Memory B cell (primary cell): Measurements from ENCODE around the gene RPRD1B.
A peak's percentile ranks its signal among the peaks of the same experiment; 100 is the strongest.
"Not testable (repeated sequence)": the region's sequence is repeated elsewhere in the genome, so short reads cannot be mapped to it uniquely, and the experiment has no call there.

ENCODE experiments used
- ATAC-seq: fragments of 150-1000 bp; cut with Tn5 transposase; 2 replicates; pipeline ENCODE4 v1.10.0; 2021; ENCODE audit warnings: low read depth, mild to moderate bottlenecking, moderate library complexity
- DNase-seq, 2 donors: peaks; one replicate each; pipeline ENCODE4 v3.0.0; 2022; ENCODE audit warnings: low spot score in 2 of 2
- H3K27ac Mint-ChIP-seq: one replicate; pipeline ENCODE4 v1.8.0; 2022; ENCODE audit warnings: mild to moderate bottlenecking, moderate library complexity, mixed read lengths
- H3K27me3 Mint-ChIP-seq: one replicate; pipeline ENCODE4 v1.8.0; 2022; ENCODE audit warnings: mixed read lengths
- H3K36me3 Mint-ChIP-seq: one replicate; pipeline ENCODE4 v1.8.0; 2022; ENCODE audit warnings: mild to moderate bottlenecking, mixed read lengths
- H3K4me1 Mint-ChIP-seq: one replicate; pipeline ENCODE4 v1.8.0; 2022; ENCODE audit warnings: mixed read lengths
- H3K4me3 Mint-ChIP-seq: one replicate; pipeline ENCODE4 v1.8.0; 2022; ENCODE audit warnings: mild to moderate bottlenecking, moderate library complexity, mixed read lengths
- H3K9me3 Mint-ChIP-seq: one replicate; pipeline ENCODE4 v1.8.0; 2022; ENCODE audit warnings: mixed read lengths

RPRD1B gene

GRCh38 chr20:38104285-38104684 lies 70.7 kb downstream of the RPRD1B start:
- H3K4me1 Mint-ChIP-seq = no peaks in the 10 kb centered on the region
- no peak for ATAC-seq
- no peak overlapping the region for H3K27ac Mint-ChIP-seq
- H3K4me3 Mint-ChIP-seq = no peak overlapping the region
- peaks cover 6% of the 10 kb centered on the region for H3K9me3 Mint-ChIP-seq
- DNase-seq = no peak
- peaks cover 5% of the 10 kb centered on the region for H3K36me3 Mint-ChIP-seq
- no peaks in the 10 kb centered on the region for H3K27me3 Mint-ChIP-seq

GRCh38 chr20:38106461-38106860 lies 72.9 kb downstream of the RPRD1B start:
- Mint-ChIP-seq H3K27me3 (no peaks in the 10 kb centered on the region), H3K36me3 (no peaks in the 10 kb centered on the region), H3K4me1 (no peaks in the 10 kb centered on the region), H3K4me3 (no peak overlapping the region), H3K9me3 (no peaks in the 10 kb centered on the region), H3K27ac (no peak overlapping the region)
- ATAC-seq (no peak), DNase-seq (no peak)

- not testable (repeated sequence) for H3K9me3 Mint-ChIP-seq, H3K4me1 Mint-ChIP-seq, DNase-seq, ATAC-seq, H3K27ac Mint-ChIP-seq, H3K4me3 Mint-ChIP-seq, H3K36me3 Mint-ChIP-seq, H3K27me3 Mint-ChIP-seq
These were observed 73.8 kb downstream of the RPRD1B start for GRCh38 chr20:38107386-38107785.

- ATAC-seq, H3K36me3 Mint-ChIP-seq, H3K4me3 Mint-ChIP-seq, H3K27ac Mint-ChIP-seq, H3K9me3 Mint-ChIP-seq, H3K4me1 Mint-ChIP-seq, H3K27me3 Mint-ChIP-seq, DNase-seq: not testable (repeated sequence)
These were observed 74.4 kb downstream of the RPRD1B start for GRCh38 chr20:38107916-38108315.

- ATAC-seq = no peak
- H3K9me3 Mint-ChIP-seq = peaks cover 1% of the 10 kb centered on the region
- peaks cover 2% of the 10 kb centered on the region for H3K36me3 Mint-ChIP-seq
- DNase-seq = no peak
- no peak overlapping the region for H3K27ac Mint-ChIP-seq
- H3K4me3 Mint-ChIP-seq = no peak overlapping the region
- H3K4me1 Mint-ChIP-seq = peaks cover 6% of the 10 kb centered on the region
- no peaks in the 10 kb centered on the region for H3K27me3 Mint-ChIP-seq
These were observed 75.0 kb downstream of the RPRD1B start for GRCh38 chr20:38108438-38108985.

GRCh38 chr20:38108986-38109541 lies 75.5 kb downstream of the RPRD1B start:
- H3K27ac Mint-ChIP-seq = no peak overlapping the region

GRCh38 chr20:38109591-38110524 lies 76.3 kb downstream of the RPRD1B start:
- Mint-ChIP-seq H3K4me3 (no peak overlapping the region), H3K27me3 (no peaks in the 10 kb centered on the region), H3K27ac (no peak overlapping the region), H3K9me3 (peaks cover 1% of the 10 kb centered on the region), H3K36me3 (peaks cover 2% of the 10 kb centered on the region), H3K4me1 (peaks cover 8% of the 10 kb centered on the region)
- ATAC-seq (no peak), DNase-seq (no peak)

More at GRCh38 chr20:38108986-38109541, 75.5 kb downstream of the RPRD1B start:
- ATAC-seq (no peak), DNase-seq (no peak)
- Mint-ChIP-seq H3K36me3 (peaks cover 2% of the 10 kb centered on the region), H3K4me1 (peaks cover 8% of the 10 kb centered on the region), H3K9me3 (peaks cover 1% of the 10 kb centered on the region), H3K4me3 (no peak overlapping the region), H3K27me3 (no peaks in the 10 kb centered on the region)

- DNase-seq = no peak
These were observed 77.1 kb downstream of the RPRD1B start for GRCh38 chr20:38110525-38111178.

GRCh38 chr20:38111366-38112232 lies 78.1 kb downstream of the RPRD1B start:
- Mint-ChIP-seq H3K4me1 (peaks cover 13% of the 10 kb centered on the region), H3K9me3 (peaks cover 1% of the 10 kb centered on the region), H3K27ac (peak overlapping the region; percentile 7), H3K36me3 (peaks cover 2% of the 10 kb centered on the region), H3K4me3 (no peak overlapping the region), H3K27me3 (no peaks in the 10 kb centered on the region)
- ATAC-seq (no peak), DNase-seq (no peak)

More at GRCh38 chr20:38110525-38111178, 77.1 kb downstream of the RPRD1B start:
- no peak for ATAC-seq
- H3K4me3 Mint-ChIP-seq = no peak overlapping the region
- peaks cover 1% of the 10 kb centered on the region for H3K9me3 Mint-ChIP-seq
- H3K27ac Mint-ChIP-seq = no peak overlapping the region
- H3K27me3 Mint-ChIP-seq = no peaks in the 10 kb centered on the region
- H3K4me1 Mint-ChIP-seq = peaks cover 11% of the 10 kb centered on the region
- H3K36me3 Mint-ChIP-seq = peaks cover 2% of the 10 kb centered on the region

GRCh38 chr20:38112261-38112929 lies 78.8 kb downstream of the RPRD1B start:
- Mint-ChIP-seq H3K36me3 (peaks cover 2% of the 10 kb centered on the region), H3K27me3 (no peaks in the 10 kb centered on the region), H3K9me3 (peaks cover 1% of the 10 kb centered on the region), H3K27ac (peak overlapping the region; percentile 7), H3K4me3 (no peak overlapping the region), H3K4me1 (peaks cover 14% of the 10 kb centered on the region)
- ATAC-seq (no peak), DNase-seq (no peak)

GRCh38 chr20:38112930-38113294 lies 79.4 kb downstream of the RPRD1B start:
- Mint-ChIP-seq H3K27me3 (no peaks in the 10 kb centered on the region), H3K27ac (no peak overlapping the region), H3K36me3 (peaks cover 2% of the 10 kb centered on the region), H3K4me3 (no peak overlapping the region), H3K4me1 (peaks cover 15% of the 10 kb centered on the region), H3K9me3 (peaks cover 1% of the 10 kb centered on the region)
- DNase-seq (no peak), ATAC-seq (no peak)

- H3K4me3 Mint-ChIP-seq = no peak overlapping the region
- no peaks in the 10 kb centered on the region for H3K27me3 Mint-ChIP-seq
- H3K27ac Mint-ChIP-seq = no peak overlapping the region
- no peak for DNase-seq
- H3K36me3 Mint-ChIP-seq = peaks cover 2% of the 10 kb centered on the region
- ATAC-seq = no peak
- peaks cover 1% of the 10 kb centered on the region for H3K9me3 Mint-ChIP-seq
- peaks cover 15% of the 10 kb centered on the region for H3K4me1 Mint-ChIP-seq
These were observed 80.1 kb downstream of the RPRD1B start for GRCh38 chr20:38113401-38114325.
